Activated T-helper 2 cell treated with anti-CD3 and anti-CD28 coated beads, Interferon-gamma antibody, Interleukin-2, Interleukin-4, amounts not matched to agents 10 μg/mL and 5 μg/mL and 100 μg/mL, durations not matched to agents 14 hours and 24 hours and 36 hours (primary cell): Measurements from ENCODE around the gene RER1. TPM values are rescaled to one million over a fixed set of nuclear protein-coding genes. Genes with fewer than 3 reads are reported as not detected.

Source experiments
- DNase-seq: peaks from one replicate; pipeline ENCODE4 v3.0.0; 2021; ENCODE audit warnings: low spot score
- H3K27ac Mint-ChIP-seq: one replicate; pipeline ENCODE4 v1.8.0; 2021; ENCODE audit warnings: mixed read lengths
- H3K27me3 Mint-ChIP-seq: one replicate; pipeline ENCODE4 v1.8.0; 2021; ENCODE audit warnings: low read depth, mixed read lengths
- H3K36me3 Mint-ChIP-seq: one replicate; pipeline ENCODE4 v1.8.0; 2021; ENCODE audit warnings: low read depth, mixed read lengths
- H3K4me1 Mint-ChIP-seq: one replicate; pipeline ENCODE4 v1.8.0; 2021; ENCODE audit warnings: low read depth, mixed read lengths
- H3K4me3 Mint-ChIP-seq: one replicate; pipeline ENCODE4 v1.8.0; 2021; ENCODE audit warnings: low read depth, mild to moderate bottlenecking, moderate library complexity, mixed read lengths
- H3K9me3 Mint-ChIP-seq: one replicate; pipeline ENCODE4 v1.8.0; 2021; ENCODE audit warnings: mixed read lengths
- intact Hi-C: fragments of 100-400 bp; cut with micrococcal nuclease; formaldehyde crosslinking; loops from one replicate; pipeline ENCODE4 v1.15.1; 2023
- total RNA-seq: library from RNA; stranded (reverse); gene quantifications from 2 replicates; pipeline ENCODE4 v1.2.3, GENCODE V29; 2022

The RER1 gene
- total RNA-seq, 1 donor from 2014 or later, result 142 TPM

GRCh38 chr1:2395245-2395644 lies 3.6 kb downstream of the RER1 start:
- Mint-ChIP-seq H3K9me3 (no peaks in the 10 kb centered on the region), H3K4me1 (peaks cover 21% of the 10 kb centered on the region), H3K27me3 (no peaks in the 10 kb centered on the region), H3K27ac (no peak overlapping the region), H3K36me3 (peaks cover 63% of the 10 kb centered on the region), H3K4me3 (no peak overlapping the region)
- DNase-seq, result no peak
- intact Hi-C loops, result no loop called here

GRCh38 chr1:2396059-2396458 lies 4.4 kb downstream of the RER1 start:
- H3K4me1 Mint-ChIP-seq, result peaks cover 20% of the 10 kb centered on the region
- no peak for DNase-seq
- intact Hi-C loops, result no loop called here
- H3K9me3 Mint-ChIP-seq, result no peaks in the 10 kb centered on the region
- H3K27ac Mint-ChIP-seq, result no peak overlapping the region
- H3K27me3 Mint-ChIP-seq, result no peaks in the 10 kb centered on the region
- H3K36me3 Mint-ChIP-seq, result peaks cover 72% of the 10 kb centered on the region
- H3K4me3 Mint-ChIP-seq, result no peak overlapping the region

- Mint-ChIP-seq H3K27me3 (no peaks in the 10 kb centered on the region), H3K4me1 (peaks cover 20% of the 10 kb centered on the region), H3K9me3 (no peaks in the 10 kb centered on the region), H3K4me3 (no peak overlapping the region), H3K27ac (no peak overlapping the region), H3K36me3 (peaks cover 74% of the 10 kb centered on the region)
- intact Hi-C loops, result no loop called here
- DNase-seq, result no peak
Observed at GRCh38 chr1:2396476-2396875, 4.8 kb downstream of the RER1 start.

GRCh38 chr1:2397007-2397679 lies 5.5 kb downstream of the RER1 start:
- Mint-ChIP-seq H3K27me3 (no peaks in the 10 kb centered on the region), H3K4me3 (no peak overlapping the region), H3K4me1 (peaks cover 20% of the 10 kb centered on the region), H3K36me3 (peaks cover 81% of the 10 kb centered on the region), H3K9me3 (no peaks in the 10 kb centered on the region), H3K27ac (no peak overlapping the region)
- intact Hi-C loops, result no loop called here
- no peak for DNase-seq

- Mint-ChIP-seq H3K27me3 (no peaks in the 10 kb centered on the region), H3K4me3 (no peak overlapping the region), H3K36me3 (peaks cover 76% of the 10 kb centered on the region), H3K4me1 (peaks cover 5% of the 10 kb centered on the region), H3K27ac (no peak overlapping the region), H3K9me3 (no peaks in the 10 kb centered on the region)
- intact Hi-C loops, result no loop called here
- no peak for DNase-seq
Observed at GRCh38 chr1:2398871-2399270, 7.2 kb downstream of the RER1 start.

GRCh38 chr1:2399890-2400575 lies 8.4 kb downstream of the RER1 start:
- H3K27me3 Mint-ChIP-seq, result no peaks in the 10 kb centered on the region
- H3K27ac Mint-ChIP-seq, result no peak overlapping the region
- H3K36me3 Mint-ChIP-seq, result peaks cover 73% of the 10 kb centered on the region
- DNase-seq, result no peak
- no peaks in the 10 kb centered on the region for H3K4me1 Mint-ChIP-seq
- H3K4me3 Mint-ChIP-seq, result no peak overlapping the region
- intact Hi-C loops, result no loop called here
- no peaks in the 10 kb centered on the region for H3K9me3 Mint-ChIP-seq

- peaks cover 75% of the 10 kb centered on the region for H3K36me3 Mint-ChIP-seq
- intact Hi-C loops, result no loop called here
- no peak overlapping the region for H3K4me3 Mint-ChIP-seq
- H3K27ac Mint-ChIP-seq, result no peak overlapping the region
- no peaks in the 10 kb centered on the region for H3K4me1 Mint-ChIP-seq
- DNase-seq, result no peak
- H3K27me3 Mint-ChIP-seq, result no peaks in the 10 kb centered on the region
- no peaks in the 10 kb centered on the region for H3K9me3 Mint-ChIP-seq
Observed at GRCh38 chr1:2400576-2400909, 8.9 kb downstream of the RER1 start.

GRCh38 chr1:2400950-2401649 lies 9.5 kb downstream of the RER1 start:
- Mint-ChIP-seq H3K27me3 (no peaks in the 10 kb centered on the region), H3K4me1 (no peaks in the 10 kb centered on the region), H3K4me3 (no peak overlapping the region), H3K36me3 (peaks cover 71% of the 10 kb centered on the region), H3K27ac (no peak overlapping the region), H3K9me3 (no peaks in the 10 kb centered on the region)
- no peak for DNase-seq
- intact Hi-C loops, result no loop called here

GRCh38 chr1:2402420-2402819 lies 10.8 kb downstream of the RER1 start:
- no peak for DNase-seq
- Mint-ChIP-seq H3K4me1 (no peaks in the 10 kb centered on the region), H3K9me3 (no peaks in the 10 kb centered on the region), H3K36me3 (peaks cover 64% of the 10 kb centered on the region), H3K27me3 (no peaks in the 10 kb centered on the region), H3K27ac (peak overlapping the region; percentile 12), H3K4me3 (no peak overlapping the region)
- intact Hi-C loops, result no loop called here

- DNase-seq, result no peak
- Mint-ChIP-seq H3K4me1 (no peaks in the 10 kb centered on the region), H3K9me3 (no peaks in the 10 kb centered on the region), H3K36me3 (peaks cover 66% of the 10 kb centered on the region), H3K27ac (no peak overlapping the region), H3K27me3 (no peaks in the 10 kb centered on the region), H3K4me3 (no peak overlapping the region)
- intact Hi-C loops, result no loop called here
Observed at GRCh38 chr1:2403273-2403672, 11.6 kb downstream of the RER1 start.

- no peaks in the 10 kb centered on the region for H3K9me3 Mint-ChIP-seq
- no peak overlapping the region for H3K4me3 Mint-ChIP-seq
- intact Hi-C loops, result no loop called here
- H3K27ac Mint-ChIP-seq, result no peak overlapping the region
- DNase-seq, result no peak
- no peaks in the 10 kb centered on the region for H3K27me3 Mint-ChIP-seq
- no peaks in the 10 kb centered on the region for H3K4me1 Mint-ChIP-seq
- H3K36me3 Mint-ChIP-seq, result peaks cover 63% of the 10 kb centered on the region
Observed at GRCh38 chr1:2404142-2404889, 12.7 kb downstream of the RER1 start.

- intact Hi-C loops, result no loop called here
- H3K9me3 Mint-ChIP-seq, result no peaks in the 10 kb centered on the region
- H3K27me3 Mint-ChIP-seq, result no peaks in the 10 kb centered on the region
- H3K27ac Mint-ChIP-seq, result no peak overlapping the region
- no peak overlapping the region for H3K4me3 Mint-ChIP-seq
- no peaks in the 10 kb centered on the region for H3K4me1 Mint-ChIP-seq
- peaks cover 62% of the 10 kb centered on the region for H3K36me3 Mint-ChIP-seq
- no peak for DNase-seq
Observed at GRCh38 chr1:2404890-2405511, 13.4 kb downstream of the RER1 start.
